Measurements from ENCODE around the gene L1TD1. TPM values are rescaled to one million over a fixed set of nuclear protein-coding genes. Genes with fewer than 3 reads are reported as not detected.
"Not testable (repeated sequence)": the region's sequence is repeated elsewhere in the genome, so short reads cannot be mapped to it uniquely, and the experiment has no call there.

L1TD1 gene
- polyA plus RNA-seq, 1 donor (not counting 4 experiments of a cell fraction or from before 2014, with no cell fraction given) = 0.24 TPM

DNA sequence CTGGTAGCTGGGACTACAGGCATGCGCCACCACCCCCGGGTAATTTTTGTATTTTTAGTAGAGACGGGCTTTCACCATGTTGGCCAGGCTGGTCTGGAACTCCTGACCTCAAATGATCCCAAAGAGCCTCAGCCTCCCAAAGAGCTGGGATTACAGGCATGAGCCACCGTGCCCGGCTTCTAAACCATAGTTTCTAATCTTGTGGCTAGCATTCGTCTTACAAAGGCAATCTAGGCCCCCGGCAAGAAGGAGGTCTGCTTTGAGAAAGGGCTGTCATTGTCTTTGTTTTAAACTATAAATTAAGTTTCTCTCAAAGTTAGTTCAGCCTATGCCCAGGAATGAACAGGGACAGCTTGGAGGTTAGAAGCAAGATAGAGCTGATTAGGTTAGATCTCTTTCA, 10.3 kb upstream of the L1TD1 start:
- DNase-seq (ENCODE audit: low read depth, low spot score) (no peak), FAIRE-seq (no peak)
- no peaks in the 10 kb centered on the region for H4K20me1 ChIP-seq (ENCODE audit: control insufficient read depth, extremely low read depth, insufficient read depth, low read length)
- no peaks in the 10 kb centered on the region for H3K27me3 ChIP-seq (ENCODE audit: control insufficient read depth, extremely low read depth, insufficient read depth, low read length)
- H3K9ac ChIP-seq (ENCODE audit: control insufficient read depth, extremely low read depth, insufficient read depth, low read length) = no peak overlapping the region
- H3K4me1 ChIP-seq (ENCODE audit: control insufficient read depth, extremely low read depth, insufficient read depth, low read length) = peaks cover 12% of the 10 kb centered on the region
- H3K4me3 ChIP-seq (ENCODE audit: control insufficient read depth in 2 of 3, extremely low read depth in 1 of 3, insufficient read depth in 2 of 3, low read depth in 1 of 3, low read length in 3 of 3) = no peak overlapping the region
- H3K9me3 ChIP-seq (ENCODE audit: control insufficient read depth, low read depth, low read length) = no peaks in the 10 kb centered on the region
- dilution Hi-C loops (cut with MboI; ENCODE audit: extremely low pct_ligation_motif_present, low sequenced_read_pairs) = no loop called here
- no peaks in the 10 kb centered on the region for H3K36me3 ChIP-seq (ENCODE audit: control insufficient read depth in 2 of 2, extremely low read depth in 1 of 2, insufficient read depth in 2 of 2, low read length in 2 of 2)
- TF ChIP-seq EZH2 (IDR thresholded peaks at IDR 0.05; ENCODE audit: low read length) (no peak), CTCF (optimal IDR thresholded peaks at IDR 0.05 in 1 of 3, IDR thresholded peaks at IDR 0.05 in 1 of 3, conservative IDR thresholded peaks at IDR 0.05 in 1 of 3; ENCODE audit: extremely low read depth in 1 of 3, insufficient read depth in 2 of 3, low read length in 3 of 3) (no peak)
- H3K79me2 ChIP-seq (ENCODE audit: control insufficient read depth, insufficient read depth, low read length) = no peaks in the 10 kb centered on the region
- no peak overlapping the region for H3K4me2 ChIP-seq (ENCODE audit: control insufficient read depth, extremely low read depth, insufficient read depth, low read depth, low read length)
- no peak overlapping the region for H2AFZ ChIP-seq (ENCODE audit: control insufficient read depth, low read length)
- H3K9me1 ChIP-seq (ENCODE audit: control insufficient read depth, extremely low read depth, insufficient read depth, low read length) = no peaks in the 10 kb centered on the region
- H3K27ac ChIP-seq (ENCODE audit: control insufficient read depth, insufficient read depth, low read length) = no peak overlapping the region

- H3K9ac ChIP-seq (ENCODE audit: control insufficient read depth, extremely low read depth, insufficient read depth, low read length); H3K9me1 ChIP-seq (ENCODE audit: control insufficient read depth, extremely low read depth, insufficient read depth, low read length); H2AFZ ChIP-seq (ENCODE audit: control insufficient read depth, low read length); H3K27me3 ChIP-seq (ENCODE audit: control insufficient read depth, extremely low read depth, insufficient read depth, low read length); H3K4me2 ChIP-seq (ENCODE audit: control insufficient read depth, extremely low read depth, insufficient read depth, low read depth, low read length); H3K9me3 ChIP-seq (ENCODE audit: control insufficient read depth, low read depth, low read length); dilution Hi-C loops (cut with MboI; ENCODE audit: extremely low pct_ligation_motif_present, low sequenced_read_pairs); H3K4me3 ChIP-seq (ENCODE audit: control insufficient read depth in 2 of 3, extremely low read depth in 1 of 3, insufficient read depth in 2 of 3, low read depth in 1 of 3, low read length in 3 of 3); FAIRE-seq; H3K27ac ChIP-seq (ENCODE audit: control insufficient read depth, insufficient read depth, low read length); H3K79me2 ChIP-seq (ENCODE audit: control insufficient read depth, insufficient read depth, low read length); H4K20me1 ChIP-seq (ENCODE audit: control insufficient read depth, extremely low read depth, insufficient read depth, low read length); H3K4me1 ChIP-seq (ENCODE audit: control insufficient read depth, extremely low read depth, insufficient read depth, low read length); H3K36me3 ChIP-seq (ENCODE audit: control insufficient read depth in 2 of 2, extremely low read depth in 1 of 2, insufficient read depth in 2 of 2, low read length in 2 of 2); DNase-seq (ENCODE audit: low read depth, low spot score): not testable (repeated sequence)
Measured at GRCh38 chr1:62185233-62185632, 9.4 kb upstream of the L1TD1 start.

DNA sequence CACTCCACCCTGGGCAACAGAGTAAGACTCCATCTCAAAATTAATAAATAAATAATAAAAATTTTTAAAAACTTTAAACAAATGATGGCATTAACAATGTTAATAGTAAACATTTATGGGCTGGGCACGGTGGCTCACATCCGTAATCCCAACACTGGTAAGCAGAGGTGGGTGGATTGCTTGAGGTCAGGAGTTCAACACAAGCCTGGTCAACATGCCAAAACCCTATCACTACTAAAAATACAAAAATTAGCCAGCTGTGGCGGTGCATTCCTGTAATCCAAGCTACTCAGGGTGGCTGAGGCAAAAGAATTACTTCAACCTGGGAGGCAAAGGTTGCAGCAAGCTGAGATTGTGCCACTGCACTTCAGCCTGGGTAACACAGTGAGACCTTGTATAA, 9.0 kb upstream of the L1TD1 start:
- Histone ChIP-seq H4K20me1 (ENCODE audit: control insufficient read depth, extremely low read depth, insufficient read depth, low read length) (no peaks in the 10 kb centered on the region), H3K9me3 (ENCODE audit: control insufficient read depth, low read depth, low read length) (no peaks in the 10 kb centered on the region)
- FAIRE-seq = no peak

More for the DNA sequence above, 9.0 kb upstream of the L1TD1 start:
- Histone ChIP-seq H3K36me3 (ENCODE audit: control insufficient read depth in 2 of 2, extremely low read depth in 1 of 2, insufficient read depth in 2 of 2, low read length in 2 of 2) (no peaks in the 10 kb centered on the region), H3K27me3 (ENCODE audit: control insufficient read depth, extremely low read depth, insufficient read depth, low read length) (no peaks in the 10 kb centered on the region), H3K9ac (ENCODE audit: control insufficient read depth, extremely low read depth, insufficient read depth, low read length) (no peak overlapping the region), H3K9me1 (ENCODE audit: control insufficient read depth, extremely low read depth, insufficient read depth, low read length) (no peaks in the 10 kb centered on the region), H2AFZ (ENCODE audit: control insufficient read depth, low read length) (no peak overlapping the region), H3K4me2 (ENCODE audit: control insufficient read depth, extremely low read depth, insufficient read depth, low read depth, low read length) (no peak overlapping the region), H3K4me3 (ENCODE audit: control insufficient read depth in 2 of 3, extremely low read depth in 1 of 3, insufficient read depth in 2 of 3, low read depth in 1 of 3, low read length in 3 of 3) (no peak overlapping the region), H3K27ac (ENCODE audit: control insufficient read depth, insufficient read depth, low read length) (no peak overlapping the region), H3K79me2 (ENCODE audit: control insufficient read depth, insufficient read depth, low read length) (no peaks in the 10 kb centered on the region), H3K4me1 (ENCODE audit: control insufficient read depth, extremely low read depth, insufficient read depth, low read length) (peaks cover 2% of the 10 kb centered on the region)
- no peak for DNase-seq (ENCODE audit: low read depth, low spot score)
- TF ChIP-seq CTCF (optimal IDR thresholded peaks at IDR 0.05 in 1 of 3, IDR thresholded peaks at IDR 0.05 in 1 of 3, conservative IDR thresholded peaks at IDR 0.05 in 1 of 3; ENCODE audit: extremely low read depth in 1 of 3, insufficient read depth in 2 of 3, low read length in 3 of 3) (no peak), EZH2 (IDR thresholded peaks at IDR 0.05; ENCODE audit: low read length) (no peak)
- dilution Hi-C loops (cut with MboI; ENCODE audit: extremely low pct_ligation_motif_present, low sequenced_read_pairs) = no loop called here

Measured in keratinocyte (primary cell).